Naive thymus-derived CD8-positive, alpha-beta T cell (primary cell): ENCODE measurements around the gene ACTG2. TPM values are rescaled to one million over a fixed set of nuclear protein-coding genes. Genes with fewer than 3 reads are reported as not detected.

Experiments used
- ATAC-seq, 2 donors: fragments of 150-1000 bp; cut with Tn5 transposase in 1 of 2; sonication (Bioruptor Pico), chemical (Tn5 transposase) in 1 of 2; 1 replicate in 1 of 2; 2 replicates in 1 of 2; pipeline ENCODE4 v1.10.0; 2021; ENCODE audit warnings: mild to moderate bottlenecking in 2 of 2, moderate library complexity in 2 of 2
- POLR2A ChIA-PET: fragments of 350-600 bp; sonication (Branson Sonifier 250); formaldehyde crosslinking; loops from one replicate; lab custom pipeline; 2021; ENCODE audit warnings: antibody characterized with exemption; lab: Charles Lee
- DNase-seq, 10 donors: peaks; one replicate each; pipeline versions ENCODE4 v3.0.0 to v3.0.0-alpha.2; 2020 to 2022
- H3K27ac Mint-ChIP-seq, 10 donors: one replicate each; pipeline ENCODE4 v1.8.0; 2020 to 2022; ENCODE audit warnings: mild to moderate bottlenecking in 10 of 10, mixed read lengths in 10 of 10, moderate library complexity in 4 of 10, inconsistent platforms in 1 of 10
- H3K27me3 Mint-ChIP-seq, 5 donors: one replicate each; pipeline ENCODE4 v1.8.0; 2021 to 2022; ENCODE audit warnings: mixed read lengths in 5 of 5
- H3K36me3 Mint-ChIP-seq, 3 donors: one replicate each; pipeline ENCODE4 v1.8.0; 2020 to 2022; ENCODE audit warnings: mixed read lengths in 3 of 3, mild to moderate bottlenecking in 2 of 3, inconsistent platforms in 1 of 3
- H3K4me1 Mint-ChIP-seq, 4 donors: one replicate each; pipeline ENCODE4 v1.8.0; 2021 to 2022; ENCODE audit warnings: mixed read lengths in 4 of 4
- H3K4me3 Mint-ChIP-seq, 10 donors: one replicate each; pipeline ENCODE4 v1.8.0; 2020 to 2022; ENCODE audit warnings: mild to moderate bottlenecking in 10 of 10, mixed read lengths in 10 of 10, moderate library complexity in 6 of 10, inconsistent platforms in 1 of 10
- H3K9me3 Mint-ChIP-seq, 9 donors: one replicate each; pipeline ENCODE4 v1.8.0; 2020 to 2022; ENCODE audit warnings: mixed read lengths in 9 of 9, mild to moderate bottlenecking in 3 of 9, inconsistent platforms in 1 of 9, moderate library complexity in 1 of 9
- polyA plus RNA-seq, 3 donors: library from polyadenylated mRNA; unstranded; fragments of 300-500 nt; fragmentation: Illumina TruSeq; gene quantifications; one replicate each; pipeline ENCODE4 v1.2.3, GENCODE V29; 2021
- total RNA-seq, 8 experiments: library from RNA in 2 of 8; stranded (reverse) in 2 of 8; gene quantifications; one replicate each; pipeline ENCODE4 v1.2.3 and lab custom pipeline; 2021 to 2026

Gene ACTG2
- total and polyA plus RNA-seq, 5 experiments from 2014 or later: 0.13 TPM; not detected in 4

DNA sequence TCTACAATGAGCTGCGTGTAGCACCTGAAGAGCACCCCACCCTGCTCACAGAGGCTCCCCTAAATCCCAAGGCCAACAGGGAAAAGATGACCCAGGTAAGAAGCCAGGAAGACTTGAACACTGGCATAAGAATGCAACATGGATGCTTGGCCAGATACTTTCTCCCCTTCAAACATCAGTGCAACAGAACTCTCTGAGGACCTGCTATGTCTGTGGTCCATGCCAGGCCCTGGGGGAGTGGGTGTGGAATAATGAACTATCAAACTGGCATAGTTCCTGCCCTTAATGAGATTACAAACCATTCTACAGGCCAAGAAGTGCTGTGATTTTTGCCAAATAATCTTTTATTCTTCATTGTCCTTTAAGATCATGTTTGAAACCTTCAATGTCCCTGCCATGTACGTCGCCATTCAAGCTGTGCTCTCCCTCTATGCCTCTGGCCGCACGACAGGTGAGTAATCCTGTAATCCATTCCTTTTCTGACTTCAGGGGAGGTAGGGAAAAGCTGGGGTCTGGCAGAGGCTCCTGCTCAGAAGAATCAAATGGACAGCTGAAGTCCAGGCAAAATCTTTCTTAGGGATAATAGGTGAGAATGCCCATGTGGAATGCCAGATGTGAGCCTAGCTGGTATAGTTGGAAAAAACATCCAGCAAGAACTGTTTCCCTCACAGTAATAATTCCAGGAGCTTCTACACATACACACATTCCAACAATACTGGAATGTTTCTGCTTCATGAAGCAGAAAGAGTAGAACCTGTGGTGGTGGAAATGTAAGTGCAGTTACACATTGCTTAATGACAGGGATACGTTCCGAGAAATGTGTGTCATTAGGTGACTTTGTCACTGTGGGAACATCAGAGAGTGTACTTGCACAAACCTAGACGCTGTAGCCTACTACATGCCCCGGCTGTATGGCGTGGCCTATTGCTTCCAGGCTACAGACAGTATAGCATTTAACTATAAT, 16.2 kb downstream of the ACTG2 start:
- DNase-seq: no peak
- peak overlapping the region in 1 of 10 donors; percentile 32 for H3K27ac Mint-ChIP-seq
- peaks cover 2 to 6% (median 5%) of the 10 kb centered on the region in 4 donors for H3K4me1 Mint-ChIP-seq
- H3K27me3 Mint-ChIP-seq: no peaks in the 10 kb centered on the region
- no peak overlapping the region for H3K4me3 Mint-ChIP-seq
- no peaks in the 10 kb centered on the region for H3K36me3 Mint-ChIP-seq
- ATAC-seq: no peak
- no peaks in the 10 kb centered on the region for H3K9me3 Mint-ChIP-seq
- POLR2A ChIA-PET: interaction anchor here (0.6 kb wide), 1 partner anchor 33 kb away, joined by 4 read pairs; no protein-coding TSS in a partner anchor

DNA sequence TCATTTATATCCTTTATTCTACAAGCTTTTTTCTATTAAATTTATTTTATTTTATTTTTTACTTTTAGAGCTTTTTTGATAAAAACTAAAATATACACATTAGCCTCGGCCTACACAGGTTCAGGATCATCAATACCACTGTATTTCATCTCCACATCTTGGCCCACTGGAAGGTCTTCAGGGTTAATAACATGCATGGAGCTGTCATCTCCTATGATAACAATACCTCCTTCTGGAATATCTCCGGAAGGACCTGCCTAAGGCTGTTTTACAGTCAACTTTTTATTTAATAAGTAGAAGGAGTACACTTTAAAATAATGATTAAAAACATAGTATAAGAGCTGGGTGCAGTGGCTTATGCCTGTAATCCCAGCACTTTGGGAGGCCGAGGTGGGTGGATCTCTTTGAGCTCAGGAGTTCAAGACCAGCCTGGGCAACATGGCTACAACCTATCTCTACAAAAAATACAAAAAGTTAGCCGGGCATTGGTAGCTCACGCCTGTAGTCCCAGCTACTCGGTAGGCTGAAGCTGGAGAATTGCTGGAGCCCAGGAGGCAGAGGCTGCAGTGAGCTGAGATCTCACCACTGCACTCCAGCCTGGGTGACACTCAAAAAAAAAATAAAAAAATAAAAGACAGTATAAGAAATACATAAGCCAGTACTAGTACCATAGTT, 18.2 kb downstream of the ACTG2 start:
- no peak for ATAC-seq
- Mint-ChIP-seq H3K4me1 (peaks cover 2 to 6% (median 5%) of the 10 kb centered on the region in 4 donors), H3K27me3 (no peaks in the 10 kb centered on the region), H3K27ac (no peak overlapping the region), H3K36me3 (no peaks in the 10 kb centered on the region), H3K9me3 (no peaks in the 10 kb centered on the region), H3K4me3 (no peak overlapping the region)
- POLR2A ChIA-PET: interaction anchor here (0.6 to 1.1 kb wide), 2 partner anchors 13 to 82 kb away, joined by 3 read pairs; partner anchors contain the start of gene STAMBP
- DNase-seq: no peak

DNA sequence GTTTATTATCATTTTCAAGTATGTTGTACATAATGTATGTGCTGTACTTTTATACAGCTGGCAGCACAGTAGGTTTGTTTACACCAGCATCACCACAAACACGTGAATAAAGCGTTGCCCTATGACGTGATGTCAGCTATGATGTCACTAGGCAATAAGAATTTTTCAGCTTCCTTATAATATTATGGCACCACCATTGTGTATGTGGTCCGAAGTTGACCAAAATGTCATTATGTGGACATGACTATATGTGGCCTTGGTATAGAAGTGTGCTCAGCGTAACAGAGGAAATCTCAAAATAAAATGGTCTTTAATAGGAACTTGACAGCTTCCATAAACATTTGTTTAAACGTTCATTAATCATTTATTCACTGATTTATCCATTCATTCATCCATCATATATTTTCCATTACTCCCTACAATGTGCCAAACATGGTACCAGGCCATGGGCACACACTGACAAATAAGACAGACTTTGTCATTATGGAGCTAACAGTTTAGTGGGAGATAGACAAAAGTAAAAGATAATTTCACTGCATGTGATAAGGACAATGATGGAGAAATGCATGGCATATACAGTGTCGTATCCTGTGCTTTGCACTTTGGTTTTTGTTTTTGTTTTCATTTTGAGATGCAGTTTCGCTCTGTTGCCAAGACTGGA, 18.9 kb downstream of the ACTG2 start:
- Mint-ChIP-seq H3K4me3 (no peak overlapping the region), H3K9me3 (no peaks in the 10 kb centered on the region), H3K36me3 (no peaks in the 10 kb centered on the region), H3K27ac (no peak overlapping the region), H3K4me1 (peaks cover 2 to 6% (median 5%) of the 10 kb centered on the region in 4 donors), H3K27me3 (peaks cover 0 to 1% (median 0%) of the 10 kb centered on the region in 5 donors)
- ATAC-seq (no peak), DNase-seq (no peak)
- POLR2A ChIA-PET: interaction anchor here (0.6 to 1.1 kb wide), 2 partner anchors 13 to 83 kb away, joined by 3 read pairs; partner anchors contain the start of gene STAMBP

DNA sequence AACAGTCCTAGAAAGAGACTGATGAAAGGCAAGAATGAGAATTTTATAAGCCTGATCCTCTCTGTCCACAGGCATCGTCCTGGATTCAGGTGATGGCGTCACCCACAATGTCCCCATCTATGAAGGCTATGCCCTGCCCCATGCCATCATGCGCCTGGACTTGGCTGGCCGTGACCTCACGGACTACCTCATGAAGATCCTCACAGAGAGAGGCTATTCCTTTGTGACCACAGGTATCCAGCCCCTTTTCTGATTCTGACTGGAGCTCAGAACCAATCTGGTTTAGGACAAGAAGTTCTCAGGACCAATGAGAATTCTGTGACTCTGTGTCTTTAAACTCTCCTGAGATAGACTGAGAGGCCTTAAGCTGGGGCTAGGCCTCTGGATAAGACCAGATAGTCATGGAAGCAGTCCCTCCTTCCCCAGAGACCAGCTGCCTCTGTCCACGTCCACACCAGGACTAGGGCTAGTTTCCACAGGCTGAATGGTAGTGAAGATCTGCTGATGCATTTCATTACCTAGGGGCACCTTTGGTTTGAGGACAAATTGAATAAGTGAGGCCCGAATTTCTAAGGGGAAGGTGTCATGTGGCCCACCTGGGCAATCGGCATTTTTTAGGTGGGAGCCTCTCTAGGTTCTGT, 20.7 kb downstream of the ACTG2 start:
- POLR2A ChIA-PET: interaction anchor here (1.0 kb wide), 1 partner anchor 57 kb away, joined by 3 read pairs; no protein-coding TSS in a partner anchor
- H3K9me3 Mint-ChIP-seq: no peaks in the 10 kb centered on the region
- H3K36me3 Mint-ChIP-seq: no peaks in the 10 kb centered on the region
- no peaks in the 10 kb centered on the region for H3K4me1 Mint-ChIP-seq
- no peak for DNase-seq
- peaks cover 0 to 1% (median 0%) of the 10 kb centered on the region in 5 donors for H3K27me3 Mint-ChIP-seq
- ATAC-seq: no peak
- H3K4me3 Mint-ChIP-seq: no peak overlapping the region
- no peak overlapping the region for H3K27ac Mint-ChIP-seq

DNA sequence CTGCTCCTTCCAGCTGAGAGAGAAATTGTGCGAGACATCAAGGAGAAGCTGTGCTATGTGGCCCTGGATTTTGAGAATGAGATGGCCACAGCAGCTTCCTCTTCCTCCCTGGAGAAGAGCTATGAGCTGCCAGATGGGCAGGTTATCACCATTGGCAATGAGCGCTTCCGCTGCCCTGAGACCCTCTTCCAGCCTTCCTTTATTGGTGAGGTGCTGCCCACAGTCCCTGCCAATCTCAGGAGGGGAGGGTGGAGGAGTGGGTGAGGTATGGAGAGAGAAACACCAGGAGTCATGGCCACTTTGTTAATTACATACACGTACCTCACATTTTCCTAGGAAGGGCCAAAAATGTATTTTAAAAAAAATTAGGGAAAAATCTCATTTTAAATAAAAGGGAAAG, 21.9 kb downstream of the ACTG2 start:
- Mint-ChIP-seq H3K9me3 (no peaks in the 10 kb centered on the region), H3K4me3 (no peak overlapping the region), H3K27me3 (peaks cover 0 to 1% (median 0%) of the 10 kb centered on the region in 5 donors), H3K27ac (no peak overlapping the region), H3K36me3 (no peaks in the 10 kb centered on the region), H3K4me1 (peaks cover 0 to 2% (median 0%) of the 10 kb centered on the region in 4 donors)
- DNase-seq: no peak
- ATAC-seq: no peak
- POLR2A ChIA-PET: interaction anchor here (0.7 kb wide), 1 partner anchor 60 kb away, joined by 5 read pairs; no protein-coding TSS in a partner anchor

DNA sequence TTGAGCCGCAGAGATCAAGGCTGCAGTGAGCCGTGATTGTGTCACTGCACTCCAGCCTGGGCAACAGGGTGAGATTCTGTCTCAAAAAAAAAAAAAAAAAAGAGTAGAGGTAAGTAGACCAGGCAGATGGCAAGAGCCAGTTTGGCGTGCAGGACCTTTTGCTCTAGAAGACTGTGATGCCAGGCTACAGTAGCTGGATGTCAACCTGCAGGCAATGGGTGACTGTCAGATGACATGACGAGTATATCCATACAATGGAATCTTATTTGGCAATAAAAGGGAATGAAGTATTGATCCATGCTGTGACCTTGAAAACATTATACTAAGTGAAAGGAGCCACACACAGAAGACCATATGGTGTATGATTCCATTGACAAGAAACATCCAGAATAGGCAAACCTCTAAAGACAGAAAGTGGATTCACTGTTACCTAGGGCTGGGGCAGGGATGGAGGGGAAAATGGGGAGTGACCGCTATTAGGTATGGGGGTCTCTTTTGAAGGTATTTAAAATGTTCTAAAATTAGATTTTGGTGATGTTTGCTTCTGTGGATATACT, 22.7 kb downstream of the ACTG2 start:
- DNase-seq (no peak), ATAC-seq (no peak)
- Mint-ChIP-seq H3K9me3 (no peaks in the 10 kb centered on the region), H3K27ac (peak overlapping the region in 1 of 10 donors; percentile 20), H3K36me3 (no peaks in the 10 kb centered on the region), H3K27me3 (peaks cover 0 to 1% (median 0%) of the 10 kb centered on the region in 5 donors), H3K4me1 (peaks cover 0 to 2% (median 0%) of the 10 kb centered on the region in 4 donors), H3K4me3 (no peak overlapping the region)
- POLR2A ChIA-PET: no interaction called here

DNA sequence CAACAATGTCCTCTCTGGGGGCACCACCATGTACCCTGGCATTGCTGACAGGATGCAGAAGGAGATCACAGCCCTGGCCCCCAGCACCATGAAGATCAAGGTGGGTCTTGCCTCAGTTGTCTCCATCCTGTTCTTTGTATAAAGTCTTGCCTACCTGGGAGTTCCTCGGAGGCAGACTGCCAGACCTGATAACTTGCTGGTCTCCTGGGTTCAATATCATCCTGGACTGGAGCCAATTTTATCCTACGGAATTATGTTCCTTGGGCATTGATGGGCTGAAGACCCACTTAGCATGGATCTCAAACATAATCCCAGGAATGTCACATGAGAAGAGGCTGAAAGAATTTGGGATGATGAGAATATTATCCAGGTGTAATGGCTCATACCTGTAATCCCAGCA, 23.9 kb downstream of the ACTG2 start:
- H3K4me1 Mint-ChIP-seq: peaks cover 3 to 6% (median 4%) of the 10 kb centered on the region in 4 donors
- ATAC-seq (no peak), DNase-seq (no peak)
- peaks cover 0 to 1% (median 0%) of the 10 kb centered on the region in 5 donors for H3K27me3 Mint-ChIP-seq
- H3K36me3 Mint-ChIP-seq: no peaks in the 10 kb centered on the region
- POLR2A ChIA-PET: no interaction called here
- no peak overlapping the region for H3K4me3 Mint-ChIP-seq
- no peaks in the 10 kb centered on the region for H3K9me3 Mint-ChIP-seq
- H3K27ac Mint-ChIP-seq: no peak overlapping the region

DNA sequence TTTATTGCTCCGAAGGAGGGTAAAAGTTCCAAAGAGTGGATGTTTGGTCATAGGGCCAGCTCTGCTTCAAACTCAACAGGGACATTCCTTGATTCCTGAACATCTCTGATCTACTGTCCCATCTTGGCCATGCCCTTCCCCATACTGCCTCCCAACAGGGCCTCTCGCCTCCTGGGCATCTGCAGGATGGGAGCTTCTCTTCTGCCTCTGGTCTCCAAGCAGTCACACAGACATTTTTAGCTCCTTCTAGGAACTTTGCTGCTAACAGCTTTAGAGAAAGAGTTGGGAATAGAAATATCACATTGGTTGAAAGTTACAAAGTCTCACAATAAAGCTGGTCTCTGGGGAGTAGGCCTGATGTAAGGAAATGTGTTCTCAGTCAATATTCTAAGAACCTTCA, 24.5 kb downstream of the ACTG2 start:
- ATAC-seq (no peak), DNase-seq (no peak)
- Mint-ChIP-seq H3K4me3 (no peak overlapping the region), H3K27me3 (peaks cover 0 to 1% (median 0%) of the 10 kb centered on the region in 5 donors), H3K9me3 (no peaks in the 10 kb centered on the region), H3K36me3 (no peaks in the 10 kb centered on the region), H3K4me1 (peaks cover 3 to 8% (median 4%) of the 10 kb centered on the region in 4 donors), H3K27ac (no peak overlapping the region)
- POLR2A ChIA-PET: no interaction called here

DNA sequence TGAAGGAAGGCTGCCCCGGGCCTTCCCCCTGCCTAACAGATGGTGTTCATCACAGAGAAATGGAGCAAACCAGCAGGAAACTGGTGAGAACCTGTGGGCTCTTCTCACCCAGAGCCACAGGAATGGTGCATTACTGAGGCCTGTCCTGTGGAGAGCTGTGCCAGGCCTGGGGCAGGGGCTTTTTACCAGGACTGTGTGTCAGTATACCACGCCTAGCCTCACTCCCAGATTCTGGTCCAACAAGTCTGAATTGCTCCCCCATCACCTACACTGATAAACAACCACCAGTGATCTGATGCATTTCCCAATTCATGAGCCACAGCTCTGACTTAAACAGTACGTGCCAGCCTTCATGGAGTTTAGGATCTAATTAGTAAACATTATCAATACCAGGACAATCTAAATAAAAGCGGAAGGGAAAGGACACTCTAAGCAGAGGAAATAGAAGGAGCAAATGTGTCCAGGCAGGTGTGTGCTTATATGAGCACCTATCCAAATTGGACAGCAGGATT, 24.9 kb downstream of the ACTG2 start:
- H3K36me3 Mint-ChIP-seq: no peaks in the 10 kb centered on the region
- H3K4me3 Mint-ChIP-seq: no peak overlapping the region
- POLR2A ChIA-PET: no interaction called here
- peaks cover 0 to 1% (median 0%) of the 10 kb centered on the region in 5 donors for H3K27me3 Mint-ChIP-seq
- ATAC-seq (no peak), DNase-seq (no peak)
- H3K9me3 Mint-ChIP-seq: no peaks in the 10 kb centered on the region
- no peak overlapping the region for H3K27ac Mint-ChIP-seq
- peaks cover 3 to 9% (median 7%) of the 10 kb centered on the region in 4 donors for H3K4me1 Mint-ChIP-seq

DNA sequence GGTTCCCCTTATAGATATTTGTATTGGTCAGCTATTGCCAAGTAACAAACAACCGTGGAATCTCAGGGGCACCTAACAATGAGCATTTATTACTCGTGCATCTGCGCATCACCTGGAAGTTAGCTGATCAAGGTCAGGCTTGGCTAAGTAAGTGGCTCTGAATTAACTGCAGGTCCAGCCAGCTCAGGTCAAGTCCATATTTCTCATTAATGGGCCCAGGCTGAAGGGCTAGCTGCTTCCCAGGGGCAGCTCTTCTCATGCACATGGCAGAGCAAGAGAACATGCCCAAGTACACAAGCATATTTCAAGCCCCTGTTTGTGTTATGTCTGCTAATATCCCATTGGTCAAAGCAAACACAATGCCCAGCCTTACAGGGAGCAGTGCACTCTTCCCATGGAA, 26.0 kb downstream of the ACTG2 start:
- no peaks in the 10 kb centered on the region for H3K36me3 Mint-ChIP-seq
- DNase-seq (no peak), ATAC-seq (no peak)
- H3K27ac Mint-ChIP-seq: no peak overlapping the region
- H3K4me1 Mint-ChIP-seq: peaks cover 7 to 19% (median 10%) of the 10 kb centered on the region in 4 donors
- POLR2A ChIA-PET: no interaction called here
- no peaks in the 10 kb centered on the region for H3K9me3 Mint-ChIP-seq
- H3K4me3 Mint-ChIP-seq: no peak overlapping the region
- H3K27me3 Mint-ChIP-seq: peaks cover 0 to 1% (median 0%) of the 10 kb centered on the region in 5 donors

DNA sequence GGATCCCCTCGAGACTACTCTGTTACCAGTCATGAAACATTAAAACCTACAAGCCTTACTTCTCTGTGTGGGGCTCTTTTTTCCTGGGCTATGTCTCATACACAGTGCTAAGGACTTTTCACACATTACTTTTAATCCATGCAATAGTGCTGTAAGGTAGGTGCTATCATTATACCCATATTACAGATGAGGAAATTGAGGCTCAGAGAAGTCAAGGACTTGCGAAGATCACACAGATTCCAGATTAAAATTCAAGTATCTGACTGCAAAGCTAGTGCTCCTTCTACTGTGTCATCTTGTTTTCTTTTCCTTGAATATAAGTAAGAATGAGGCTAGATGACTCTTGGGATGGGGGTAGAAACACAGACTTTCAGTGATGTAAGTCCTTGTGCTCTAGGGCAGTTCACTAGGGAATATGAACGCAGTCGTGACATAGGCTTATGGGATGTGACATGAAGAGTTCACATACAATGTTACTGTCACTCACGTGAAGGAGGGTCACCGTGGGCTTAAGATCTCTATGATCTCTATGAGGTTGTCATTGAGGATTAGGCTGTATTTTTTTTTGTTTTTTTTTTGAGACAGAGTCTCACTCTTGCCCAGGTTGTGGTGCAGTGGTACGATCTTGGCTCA, 26.9 kb downstream of the ACTG2 start:
- peaks cover 0 to 1% (median 0%) of the 10 kb centered on the region in 5 donors for H3K27me3 Mint-ChIP-seq
- no peak for ATAC-seq
- H3K9me3 Mint-ChIP-seq: no peaks in the 10 kb centered on the region
- H3K4me1 Mint-ChIP-seq: peaks cover 7 to 19% (median 10%) of the 10 kb centered on the region in 4 donors
- no peaks in the 10 kb centered on the region for H3K36me3 Mint-ChIP-seq
- no peak overlapping the region for H3K27ac Mint-ChIP-seq
- no peak for DNase-seq
- H3K4me3 Mint-ChIP-seq: no peak overlapping the region
- POLR2A ChIA-PET: no interaction called here
